ENCODE data around the gene NSUN3. TPM values are rescaled to one million over a fixed set of nuclear protein-coding genes. Genes with fewer than 3 reads are reported as not detected.

The NSUN3 gene
- total RNA-seq, 2 experiments from 2014 or later: 11.9 to 15.5 TPM

- intact Hi-C loops (cut with micrococcal nuclease): no loop called here
- ChIA-PET POLR2A (no interaction called here), CTCF (no interaction called here)
- no peaks in the 10 kb centered on the region for H3K36me3 Mint-ChIP-seq (ENCODE audit: low read depth)
- H3K27ac Mint-ChIP-seq: no peak overlapping the region
- no peak overlapping the region for H3K4me3 Mint-ChIP-seq
- no peak for ATAC-seq
- TF ChIP-seq CTCF (IDR thresholded peaks at IDR 0.05): no peak
- peaks cover 1% of the 10 kb centered on the region for H3K9me3 Mint-ChIP-seq
- H3K4me1 Mint-ChIP-seq (ENCODE audit: low read depth): no peaks in the 10 kb centered on the region
- no peak for DNase-seq
- peaks cover 2% of the 10 kb centered on the region for H3K27me3 Mint-ChIP-seq
Measured at GRCh38 chr3:94136133-94136532, 73.3 kb downstream of the NSUN3 start.

GRCh38 chr3:94137377-94137776 is 74.5 kb downstream of the NSUN3 start:
- no peak for DNase-seq
- Mint-ChIP-seq H3K36me3 (ENCODE audit: low read depth) (no peaks in the 10 kb centered on the region), H3K27ac (no peak overlapping the region), H3K27me3 (peaks cover 2% of the 10 kb centered on the region), H3K4me3 (no peak overlapping the region), H3K4me1 (ENCODE audit: low read depth) (no peaks in the 10 kb centered on the region), H3K9me3 (peaks cover 1% of the 10 kb centered on the region)
- no peak for TF ChIP-seq CTCF (IDR thresholded peaks at IDR 0.05)
- intact Hi-C loops (cut with micrococcal nuclease): no loop called here
- CTCF ChIA-PET: no interaction called here
- POLR2A ChIA-PET: no interaction called here
- no peak for ATAC-seq

- H3K4me3 Mint-ChIP-seq: no peak overlapping the region
- H3K4me1 Mint-ChIP-seq (ENCODE audit: low read depth): no peaks in the 10 kb centered on the region
- ATAC-seq (no peak), DNase-seq (no peak)
- ChIA-PET POLR2A (no interaction called here), CTCF (no interaction called here)
- H3K27me3 Mint-ChIP-seq: peaks cover 6% of the 10 kb centered on the region
- H3K36me3 Mint-ChIP-seq (ENCODE audit: low read depth): no peaks in the 10 kb centered on the region
- TF ChIP-seq CTCF (IDR thresholded peaks at IDR 0.05): no peak
- H3K27ac Mint-ChIP-seq: no peak overlapping the region
- H3K9me3 Mint-ChIP-seq: no peaks in the 10 kb centered on the region
- intact Hi-C loops (cut with micrococcal nuclease): no loop called here
Measured at GRCh38 chr3:94146455-94146854, 83.6 kb downstream of the NSUN3 start.

- POLR2A ChIA-PET: no interaction called here
- no peak for TF ChIP-seq CTCF (IDR thresholded peaks at IDR 0.05)
- ATAC-seq (no peak), DNase-seq (no peak)
- CTCF ChIA-PET: no interaction called here
- Mint-ChIP-seq H3K4me3 (no peak overlapping the region), H3K27me3 (peaks cover 6% of the 10 kb centered on the region), H3K4me1 (ENCODE audit: low read depth) (no peaks in the 10 kb centered on the region), H3K27ac (no peak overlapping the region), H3K9me3 (no peaks in the 10 kb centered on the region), H3K36me3 (ENCODE audit: low read depth) (no peaks in the 10 kb centered on the region)
- intact Hi-C loops (cut with micrococcal nuclease): no loop called here
Measured at GRCh38 chr3:94147012-94147411, 84.2 kb downstream of the NSUN3 start.

GRCh38 chr3:94150113-94150512 is 87.3 kb downstream of the NSUN3 start:
- ATAC-seq (no peak), DNase-seq (no peak)
- H3K36me3 Mint-ChIP-seq (ENCODE audit: low read depth): no peaks in the 10 kb centered on the region
- H3K9me3 Mint-ChIP-seq: no peaks in the 10 kb centered on the region
- CTCF ChIA-PET: no interaction called here
- intact Hi-C loops (cut with micrococcal nuclease): no loop called here
- POLR2A ChIA-PET: no interaction called here
- H3K27me3 Mint-ChIP-seq: peaks cover 8% of the 10 kb centered on the region
- TF ChIP-seq CTCF (IDR thresholded peaks at IDR 0.05): no peak
- H3K27ac Mint-ChIP-seq: no peak overlapping the region
- H3K4me3 Mint-ChIP-seq: no peak overlapping the region
- H3K4me1 Mint-ChIP-seq (ENCODE audit: low read depth): no peaks in the 10 kb centered on the region

Measured in activated CD8-positive, alpha-beta T cell treated with anti-CD3 and anti-CD28 coated beads for 36 hours (primary cell).